ENCODE data around the gene SDR9C7.
"Not testable (repeated sequence)": the region's sequence is repeated elsewhere in the genome, so short reads cannot be mapped to it uniquely, and the experiment has no call there.

GRCh38 chr12:56943374-56943773, 9.2 kb upstream of the SDR9C7 start:
- TF ChIP-seq CTCF (IDR thresholded peaks at IDR 0.05; ENCODE audit: control extremely low read depth in 1 of 3, insufficient read depth in 1 of 3, low read depth in 1 of 3, low read length in 3 of 3); POLR2AphosphoS5 (IDR thresholded peaks at IDR 0.05; ENCODE audit: low read depth, low read length); TCF12 (IDR thresholded peaks at IDR 0.05; ENCODE audit: low read depth, low read length); CEBPB (IDR thresholded peaks at IDR 0.05; ENCODE audit: low read depth, low read length); BCL11A (IDR thresholded peaks at IDR 0.05; ENCODE audit: low read depth in 2 of 2, low read length in 2 of 2); SIN3A (conservative IDR thresholded peaks at IDR 0.05 in 1 of 2, IDR thresholded peaks at IDR 0.05 in 1 of 2; ENCODE audit: low read depth in 1 of 2, low read length in 2 of 2); RAD21 (IDR thresholded peaks at IDR 0.05 in 1 of 2, conservative IDR thresholded peaks at IDR 0.05 in 1 of 2; ENCODE audit: low read depth in 2 of 2, low read length in 2 of 2); MAFK (IDR thresholded peaks at IDR 0.05; ENCODE audit: low read depth, low read length); CHD2 (IDR thresholded peaks at IDR 0.05; ENCODE audit: low read length); GABPA (IDR thresholded peaks at IDR 0.05; ENCODE audit: borderline replicate concordance, insufficient read depth, low read length); SP1 (IDR thresholded peaks at IDR 0.05; ENCODE audit: low read depth, low read length); POLR2A (IDR thresholded peaks at IDR 0.05; ENCODE audit: control extremely low read depth in 1 of 2, low read depth in 2 of 2, low read length in 2 of 2); HDAC6 (IDR thresholded peaks at IDR 0.05; ENCODE audit: low read depth, low read length): not testable (repeated sequence)

Measured in H1 (cell line).